Stimulated activated CD4-positive, alpha-beta T cell treated with anti-CD3 and anti-CD28 coated beads, Interleukin-15, amount 100 ng/mL, for 24 hours (primary cell): ENCODE data around the gene PKN2.
"Not testable (repeated sequence)": the region's sequence is repeated elsewhere in the genome, so short reads cannot be mapped to it uniquely, and the experiment has no call there.

Experiments used
- DNase-seq: peaks from one replicate; pipeline ENCODE4 v3.0.0-alpha.2; 2020

The PKN2 gene

GRCh38 chr1:88680911-88681622 lies 3.0 kb upstream of the PKN2 start:
- DNase-seq: no peak

GRCh38 chr1:88684482-88685258 lies 597 bp downstream of the PKN2 start:
- DNase-seq: peak; percentile 76

GRCh38 chr1:88685259-88685620 lies 1.2 kb downstream of the PKN2 start:
- DNase-seq: peak; percentile 6

- DNase-seq: no peak
These were observed 7.5 kb downstream of the PKN2 start for GRCh38 chr1:88691540-88691939.

- DNase-seq: no peak
These were observed 11.7 kb downstream of the PKN2 start for GRCh38 chr1:88695781-88696180.

GRCh38 chr1:88697503-88697902 lies 13.4 kb downstream of the PKN2 start:
- no peak for DNase-seq

- no peak for DNase-seq
These were observed 14.1 kb downstream of the PKN2 start for GRCh38 chr1:88698140-88698539.

- DNase-seq: no peak
These were observed 14.7 kb downstream of the PKN2 start for GRCh38 chr1:88698764-88699163.

- DNase-seq: no peak
These were observed 16.4 kb downstream of the PKN2 start for GRCh38 chr1:88700425-88701013.

GRCh38 chr1:88701275-88701674 lies 17.2 kb downstream of the PKN2 start:
- DNase-seq: no peak

GRCh38 chr1:88701793-88702192 lies 17.7 kb downstream of the PKN2 start:
- not testable (repeated sequence) for DNase-seq

GRCh38 chr1:88708011-88708410 lies 23.9 kb downstream of the PKN2 start:
- no peak for DNase-seq

GRCh38 chr1:88712907-88713306 lies 28.8 kb downstream of the PKN2 start:
- not testable (repeated sequence) for DNase-seq

- DNase-seq: not testable (repeated sequence)
These were observed 32.5 kb downstream of the PKN2 start for GRCh38 chr1:88716571-88716970.

- no peak for DNase-seq
These were observed 38.4 kb downstream of the PKN2 start for GRCh38 chr1:88722492-88722891.

- no peak for DNase-seq
These were observed 42.6 kb downstream of the PKN2 start for GRCh38 chr1:88726697-88727096.

GRCh38 chr1:88727205-88727604 lies 43.1 kb downstream of the PKN2 start:
- no peak for DNase-seq

GRCh38 chr1:88729297-88729696 lies 45.2 kb downstream of the PKN2 start:
- no peak for DNase-seq

GRCh38 chr1:88730132-88730675 lies 46.1 kb downstream of the PKN2 start:
- no peak for DNase-seq

GRCh38 chr1:88730995-88731394 lies 46.9 kb downstream of the PKN2 start:
- no peak for DNase-seq

- DNase-seq: no peak
These were observed 47.6 kb downstream of the PKN2 start for GRCh38 chr1:88731475-88732269.

GRCh38 chr1:88735382-88735781 lies 51.3 kb downstream of the PKN2 start:
- no peak for DNase-seq

GRCh38 chr1:88735909-88736308 lies 51.8 kb downstream of the PKN2 start:
- no peak for DNase-seq
